ENCODE measurements around the gene ZNF618. TPM values are rescaled to one million over a fixed set of nuclear protein-coding genes. Genes with fewer than 3 reads are reported as not detected.

Gene ZNF618
- total RNA-seq, 1 donor from 2014 or later, result 7.4 TPM

GRCh38 chr9:114008667-114009410, 132.7 kb downstream of the ZNF618 start:
- intact Hi-C loops (cut with DNase I), result no loop called here
- H3K4me1 ChIP-seq, result peaks cover 6% of the 10 kb centered on the region
- H3K36me3 ChIP-seq, result peaks cover 0 to 6% of the 10 kb centered on the region in 2 donors
- DNase-seq (ENCODE audit: extremely low spot score in 2 of 2), result peak; percentile 79 to 92
- no peak overlapping the region for H3K4me3 ChIP-seq
- TF ChIP-seq POLR2AphosphoS5 (IDR thresholded peaks at IDR 0.05; ENCODE audit: insufficient read depth in 1 of 2, low read depth in 1 of 2), result no peak
- TF ChIP-seq POLR2A (IDR thresholded peaks at IDR 0.05), result no peak
- TF ChIP-seq CTCF (IDR thresholded peaks at IDR 0.05), result no peak
- no peaks in the 10 kb centered on the region for H3K9me3 ChIP-seq
- H3K27me3 ChIP-seq, result no peaks in the 10 kb centered on the region
- H3K27ac ChIP-seq, result no peak overlapping the region

- no peak overlapping the region for H3K27ac ChIP-seq
- no peaks in the 10 kb centered on the region for H3K27me3 ChIP-seq
- no peak for TF ChIP-seq POLR2AphosphoS5 (IDR thresholded peaks at IDR 0.05; ENCODE audit: insufficient read depth in 1 of 2, low read depth in 1 of 2)
- no peak for TF ChIP-seq CTCF (IDR thresholded peaks at IDR 0.05)
- TF ChIP-seq POLR2A (IDR thresholded peaks at IDR 0.05), result no peak
- H3K4me1 ChIP-seq, result no peaks in the 10 kb centered on the region
- no peak overlapping the region for H3K4me3 ChIP-seq
- DNase-seq (ENCODE audit: extremely low spot score in 2 of 2), result peak; percentile 54 to 79
- H3K9me3 ChIP-seq, result no peaks in the 10 kb centered on the region
- intact Hi-C loops (cut with DNase I), result no loop called here
- H3K36me3 ChIP-seq, result peaks cover 0 to 2% of the 10 kb centered on the region in 2 donors
Observed at GRCh38 chr9:114011313-114011712, 135.2 kb downstream of the ZNF618 start.

GRCh38 chr9:114012126-114012525, 136.0 kb downstream of the ZNF618 start:
- TF ChIP-seq POLR2A (IDR thresholded peaks at IDR 0.05) (no peak), POLR2AphosphoS5 (IDR thresholded peaks at IDR 0.05; ENCODE audit: insufficient read depth in 1 of 2, low read depth in 1 of 2) (no peak), CTCF (IDR thresholded peaks at IDR 0.05) (no peak)
- Histone ChIP-seq H3K27me3 (no peaks in the 10 kb centered on the region), H3K4me1 (no peaks in the 10 kb centered on the region), H3K36me3 (peaks cover 0 to 7% of the 10 kb centered on the region in 2 donors), H3K9me3 (no peaks in the 10 kb centered on the region), H3K4me3 (no peak overlapping the region), H3K27ac (no peak overlapping the region)
- intact Hi-C loops (cut with DNase I), result no loop called here
- DNase-seq (ENCODE audit: extremely low spot score in 2 of 2), result peak in 1 of 2 donors; percentile 65

GRCh38 chr9:114014044-114014443, 137.9 kb downstream of the ZNF618 start:
- no peaks in the 10 kb centered on the region for H3K4me1 ChIP-seq
- H3K27me3 ChIP-seq, result no peaks in the 10 kb centered on the region
- no peak overlapping the region for H3K27ac ChIP-seq
- DNase-seq (ENCODE audit: extremely low spot score in 2 of 2), result no peak
- H3K36me3 ChIP-seq, result peaks cover 0 to 15% of the 10 kb centered on the region in 2 donors
- H3K4me3 ChIP-seq, result no peak overlapping the region
- intact Hi-C loops (cut with DNase I), result no loop called here
- no peak for TF ChIP-seq POLR2AphosphoS5 (IDR thresholded peaks at IDR 0.05; ENCODE audit: insufficient read depth in 1 of 2, low read depth in 1 of 2)
- no peak for TF ChIP-seq POLR2A (IDR thresholded peaks at IDR 0.05)
- no peak for TF ChIP-seq CTCF (IDR thresholded peaks at IDR 0.05)
- H3K9me3 ChIP-seq, result no peaks in the 10 kb centered on the region

GRCh38 chr9:114015607-114016006, 139.5 kb downstream of the ZNF618 start:
- Histone ChIP-seq H3K36me3 (peaks cover 0 to 15% of the 10 kb centered on the region in 2 donors), H3K4me1 (no peaks in the 10 kb centered on the region), H3K27me3 (no peaks in the 10 kb centered on the region), H3K27ac (no peak overlapping the region), H3K9me3 (no peaks in the 10 kb centered on the region), H3K4me3 (no peak overlapping the region)
- DNase-seq (ENCODE audit: extremely low spot score in 2 of 2), result peak in 1 of 2 donors; percentile 13
- intact Hi-C loops (cut with DNase I), result no loop called here
- TF ChIP-seq POLR2A (IDR thresholded peaks at IDR 0.05) (no peak), CTCF (IDR thresholded peaks at IDR 0.05) (no peak), POLR2AphosphoS5 (IDR thresholded peaks at IDR 0.05; ENCODE audit: insufficient read depth in 1 of 2, low read depth in 1 of 2) (no peak)

Measured in vagina (tissue), 2 donors.